ENCODE results near the gene CDH23.
A peak's percentile ranks its signal among the peaks of the same experiment; 100 is the strongest.

The CDH23 gene

GRCh38 chr10:71459513-71459912, 62.8 kb downstream of the CDH23 start:
- DNase-seq (ENCODE audit: low spot score in 2 of 2) (no peak), ATAC-seq (ENCODE audit: low read depth) (no peak)
- Mint-ChIP-seq H3K4me1 (no peaks in the 10 kb centered on the region), H3K27me3 (peaks cover 2% of the 10 kb centered on the region), H3K27ac (no peak overlapping the region), H3K36me3 (no peaks in the 10 kb centered on the region), H3K9me3 (no peaks in the 10 kb centered on the region), H3K4me3 (no peak overlapping the region)

GRCh38 chr10:71460615-71461014, 63.9 kb downstream of the CDH23 start:
- H3K4me3 Mint-ChIP-seq: no peak overlapping the region
- DNase-seq (ENCODE audit: low spot score in 2 of 2): no peak
- H3K9me3 Mint-ChIP-seq: no peaks in the 10 kb centered on the region
- H3K27me3 Mint-ChIP-seq: peaks cover 2% of the 10 kb centered on the region
- H3K27ac Mint-ChIP-seq: no peak overlapping the region
- no peaks in the 10 kb centered on the region for H3K4me1 Mint-ChIP-seq
- no peaks in the 10 kb centered on the region for H3K36me3 Mint-ChIP-seq
- no peak for ATAC-seq (ENCODE audit: low read depth)

GRCh38 chr10:71461457-71461856, 64.7 kb downstream of the CDH23 start:
- DNase-seq (ENCODE audit: low spot score in 2 of 2) (no peak), ATAC-seq (ENCODE audit: low read depth) (no peak)
- H3K4me3 Mint-ChIP-seq: no peak overlapping the region
- H3K9me3 Mint-ChIP-seq: no peaks in the 10 kb centered on the region
- H3K36me3 Mint-ChIP-seq: no peaks in the 10 kb centered on the region
- no peak overlapping the region for H3K27ac Mint-ChIP-seq
- H3K27me3 Mint-ChIP-seq: peaks cover 2% of the 10 kb centered on the region
- H3K4me1 Mint-ChIP-seq: no peaks in the 10 kb centered on the region

- no peak overlapping the region for H3K4me3 Mint-ChIP-seq
- DNase-seq (ENCODE audit: low spot score in 2 of 2): no peak
- ATAC-seq (ENCODE audit: low read depth): no peak
- H3K4me1 Mint-ChIP-seq: no peaks in the 10 kb centered on the region
- no peaks in the 10 kb centered on the region for H3K36me3 Mint-ChIP-seq
- H3K27ac Mint-ChIP-seq: no peak overlapping the region
- H3K27me3 Mint-ChIP-seq: peaks cover 2% of the 10 kb centered on the region
- no peaks in the 10 kb centered on the region for H3K9me3 Mint-ChIP-seq
Observed at GRCh38 chr10:71462062-71462935, 65.6 kb downstream of the CDH23 start.

GRCh38 chr10:71463111-71463510, 66.4 kb downstream of the CDH23 start:
- no peak for ATAC-seq (ENCODE audit: low read depth)
- no peaks in the 10 kb centered on the region for H3K9me3 Mint-ChIP-seq
- H3K27ac Mint-ChIP-seq: no peak overlapping the region
- no peaks in the 10 kb centered on the region for H3K4me1 Mint-ChIP-seq
- no peak overlapping the region for H3K4me3 Mint-ChIP-seq
- peaks cover 2% of the 10 kb centered on the region for H3K27me3 Mint-ChIP-seq
- DNase-seq (ENCODE audit: low spot score in 2 of 2): no peak
- H3K36me3 Mint-ChIP-seq: no peaks in the 10 kb centered on the region

- ATAC-seq (ENCODE audit: low read depth) (peak; percentile 34), DNase-seq (ENCODE audit: low spot score in 2 of 2) (no peak)
- Mint-ChIP-seq H3K4me1 (no peaks in the 10 kb centered on the region), H3K4me3 (no peak overlapping the region), H3K36me3 (no peaks in the 10 kb centered on the region), H3K27ac (no peak overlapping the region), H3K9me3 (no peaks in the 10 kb centered on the region), H3K27me3 (peaks cover 2% of the 10 kb centered on the region)
Observed at GRCh38 chr10:71465551-71466252, 69.0 kb downstream of the CDH23 start.

- Mint-ChIP-seq H3K36me3 (no peaks in the 10 kb centered on the region), H3K9me3 (no peaks in the 10 kb centered on the region)
- ATAC-seq (ENCODE audit: low read depth): no peak
Observed at GRCh38 chr10:71466330-71466729, 69.6 kb downstream of the CDH23 start.

GRCh38 chr10:71467161-71467560, 70.4 kb downstream of the CDH23 start:
- no peaks in the 10 kb centered on the region for H3K36me3 Mint-ChIP-seq
- H3K27ac Mint-ChIP-seq: no peak overlapping the region
- H3K4me1 Mint-ChIP-seq: no peaks in the 10 kb centered on the region
- DNase-seq (ENCODE audit: low spot score in 2 of 2) (no peak), ATAC-seq (ENCODE audit: low read depth) (no peak)
- no peaks in the 10 kb centered on the region for H3K9me3 Mint-ChIP-seq
- no peak overlapping the region for H3K4me3 Mint-ChIP-seq
- H3K27me3 Mint-ChIP-seq: peaks cover 5% of the 10 kb centered on the region

More at GRCh38 chr10:71466330-71466729, 69.6 kb downstream of the CDH23 start:
- Mint-ChIP-seq H3K4me3 (no peak overlapping the region), H3K4me1 (no peaks in the 10 kb centered on the region), H3K27me3 (peaks cover 3% of the 10 kb centered on the region), H3K27ac (no peak overlapping the region)
- DNase-seq (ENCODE audit: low spot score in 2 of 2): no peak

- no peak overlapping the region for H3K4me3 Mint-ChIP-seq
- no peak overlapping the region for H3K27ac Mint-ChIP-seq
- no peaks in the 10 kb centered on the region for H3K4me1 Mint-ChIP-seq
- peaks cover 7% of the 10 kb centered on the region for H3K27me3 Mint-ChIP-seq
- H3K36me3 Mint-ChIP-seq: no peaks in the 10 kb centered on the region
- DNase-seq (ENCODE audit: low spot score in 2 of 2) (no peak), ATAC-seq (ENCODE audit: low read depth) (no peak)
- no peaks in the 10 kb centered on the region for H3K9me3 Mint-ChIP-seq
Observed at GRCh38 chr10:71467569-71468362, 71.0 kb downstream of the CDH23 start.

- ATAC-seq (ENCODE audit: low read depth): no peak
- H3K9me3 Mint-ChIP-seq: no peaks in the 10 kb centered on the region
- H3K4me3 Mint-ChIP-seq: no peak overlapping the region
- no peak for DNase-seq (ENCODE audit: low spot score in 2 of 2)
- H3K27me3 Mint-ChIP-seq: peaks cover 7% of the 10 kb centered on the region
- H3K4me1 Mint-ChIP-seq: no peaks in the 10 kb centered on the region
- no peaks in the 10 kb centered on the region for H3K36me3 Mint-ChIP-seq
- no peak overlapping the region for H3K27ac Mint-ChIP-seq
Observed at GRCh38 chr10:71468363-71469094, 71.8 kb downstream of the CDH23 start.

- H3K36me3 Mint-ChIP-seq: no peaks in the 10 kb centered on the region
Observed at GRCh38 chr10:71471006-71471405, 74.3 kb downstream of the CDH23 start.

GRCh38 chr10:71471957-71472365, 75.2 kb downstream of the CDH23 start:
- Mint-ChIP-seq H3K36me3 (no peaks in the 10 kb centered on the region), H3K27ac (no peak overlapping the region), H3K4me3 (no peak overlapping the region), H3K27me3 (peaks cover 7% of the 10 kb centered on the region), H3K9me3 (no peaks in the 10 kb centered on the region), H3K4me1 (peaks cover 7% of the 10 kb centered on the region)
- no peak for ATAC-seq (ENCODE audit: low read depth)
- DNase-seq (ENCODE audit: low spot score in 2 of 2): no peak

More at GRCh38 chr10:71471006-71471405, 74.3 kb downstream of the CDH23 start:
- Mint-ChIP-seq H3K9me3 (no peaks in the 10 kb centered on the region), H3K4me3 (no peak overlapping the region), H3K27me3 (peaks cover 7% of the 10 kb centered on the region), H3K4me1 (peaks cover 7% of the 10 kb centered on the region), H3K27ac (no peak overlapping the region)
- ATAC-seq (ENCODE audit: low read depth) (no peak), DNase-seq (ENCODE audit: low spot score in 2 of 2) (no peak)

GRCh38 chr10:71472466-71472865, 75.7 kb downstream of the CDH23 start:
- H3K4me3 Mint-ChIP-seq: no peak overlapping the region
- no peaks in the 10 kb centered on the region for H3K36me3 Mint-ChIP-seq
- no peaks in the 10 kb centered on the region for H3K9me3 Mint-ChIP-seq
- H3K27me3 Mint-ChIP-seq: peaks cover 7% of the 10 kb centered on the region
- DNase-seq (ENCODE audit: low spot score in 2 of 2) (no peak), ATAC-seq (ENCODE audit: low read depth) (no peak)
- H3K4me1 Mint-ChIP-seq: peaks cover 7% of the 10 kb centered on the region
- no peak overlapping the region for H3K27ac Mint-ChIP-seq
